IMR-90 (cell line): ENCODE data around the gene TIPARP. TPM values are rescaled to one million over a fixed set of nuclear protein-coding genes. Genes with fewer than 3 reads are reported as not detected.

Experiments used
- ATAC-seq: fragments of 200-7000 bp; cut with Tn5 transposase; 2 replicates; pipeline ENCODE4 v1.9.1; 2020; ENCODE audit warnings: low read depth, mild to moderate bottlenecking, moderate library complexity
- BruUV-seq: library from RNA; stranded (reverse); fragments of 400-500 nt; replicated peaks from 2 replicates; lab custom pipeline; 2021; lab: Mats Ljungman, UMichigan
- CTCF ChIA-PET: fragments of 300-600 bp; formaldehyde crosslinking; extraction: SDS; loops from one replicate; lab custom pipeline; 2021; ENCODE audit warnings: antibody characterized with exemption; lab: Yijun Ruan, JAX
- POLR2A ChIA-PET: fragments of 300-600 bp; sonication (Branson Sonifier 250); formaldehyde crosslinking; loops from one replicate; lab custom pipeline; 2022; ENCODE audit warnings: antibody characterized with exemption; ENCODE audit not compliant: unreplicated experiment; lab: Charles Lee
- DNase-seq: peaks from one replicate; pipeline ENCODE4 v3.0.0; 2013
- H2AFZ ChIP-seq: replicated peaks from 2 replicates; pipeline ENCODE3; 2013; ENCODE audit warnings: low read length, mild to moderate bottlenecking; ENCODE audit not compliant: poor library complexity
- H2AK5ac ChIP-seq: 2 replicates; pipeline ENCODE4 v1.6.1; 2013; ENCODE audit warnings: low read depth, low read length, inconsistent platforms
- H2AK9ac ChIP-seq: replicated peaks from 2 replicates; pipeline ENCODE3; 2013; ENCODE audit warnings: mild to moderate bottlenecking, low read depth, low read length, moderate library complexity; ENCODE audit not compliant: poor library complexity
- H2BK120ac ChIP-seq: 2 replicates; pipeline ENCODE4 v1.6.1; 2013; ENCODE audit warnings: low read depth, low read length, inconsistent platforms
- H2BK15ac ChIP-seq: 3 replicates; pipeline ENCODE4 v1.6.1; 2013; ENCODE audit warnings: low read depth, low read length, inconsistent platforms
- H2BK20ac ChIP-seq: 2 replicates; pipeline ENCODE4 v1.6.1; 2013; ENCODE audit warnings: low read depth, mild to moderate bottlenecking, inconsistent platforms, low read length, moderate library complexity
- H2BK5ac ChIP-seq: 2 replicates; pipeline ENCODE4 v1.6.1; 2013; ENCODE audit warnings: mild to moderate bottlenecking, low read depth, low read length, inconsistent platforms; ENCODE audit not compliant: poor library complexity, severe bottlenecking
- H3K14ac ChIP-seq: replicated peaks from 2 replicates; pipeline ENCODE4 v1.6.1; 2013; ENCODE audit warnings: low read depth, low read length, inconsistent platforms
- H3K18ac ChIP-seq: 2 replicates; pipeline ENCODE4 v1.6.1; 2013; ENCODE audit warnings: low read depth, low read length, control low read depth
- H3K23ac ChIP-seq: 2 replicates; pipeline ENCODE4 v1.6.1; 2013; ENCODE audit warnings: low read depth, low read length, inconsistent platforms
- H3K27ac ChIP-seq: 2 replicates; pipeline ENCODE4 v1.5.1; 2013; ENCODE audit warnings: mild to moderate bottlenecking, control low read depth, low read length; ENCODE audit not compliant: insufficient read depth
- H3K27me3 ChIP-seq: 2 replicates; pipeline ENCODE4 v1.6.1; 2013; ENCODE audit warnings: low read length; ENCODE audit not compliant: control insufficient read depth, insufficient read depth
- H3K36me3 ChIP-seq: 2 replicates; pipeline ENCODE4 v1.6.1; 2013; ENCODE audit warnings: low read length, mixed read lengths; ENCODE audit not compliant: control insufficient read depth, insufficient read depth
- H3K4ac ChIP-seq: 2 replicates; pipeline ENCODE4 v1.6.1; 2013; ENCODE audit warnings: low read depth, low read length, inconsistent platforms
- H3K4me1 ChIP-seq: 2 replicates; pipeline ENCODE4 v1.6.1; 2013; ENCODE audit warnings: low read length, mixed read lengths; ENCODE audit not compliant: control insufficient read depth, insufficient read depth
- H3K4me2 ChIP-seq: 2 replicates; pipeline ENCODE4 v1.6.1; 2013; ENCODE audit warnings: low read depth, mild to moderate bottlenecking, control low read depth, low read length, moderate library complexity
- H3K4me3 ChIP-seq: 2 replicates; pipeline ENCODE4 v1.5.1; 2013; ENCODE audit warnings: low read depth, mild to moderate bottlenecking, control low read depth, low read length, moderate library complexity; ENCODE audit not compliant: insufficient read depth
- H3K56ac ChIP-seq: 2 replicates; pipeline ENCODE4 v1.6.1; 2013; ENCODE audit warnings: low read length, inconsistent platforms; ENCODE audit not compliant: insufficient read depth; ENCODE audit errors: extremely low read depth
- H3K79me1 ChIP-seq, 2 experiments: 2 replicates each; pipeline ENCODE4 v1.6.1; 2013; ENCODE audit warnings: low read length in 2 of 2, inconsistent platforms in 1 of 2, low read depth in 1 of 2
- H3K9ac ChIP-seq: 2 replicates; pipeline ENCODE4 v1.6.1; 2013; ENCODE audit warnings: low read depth, low read length, control low read depth
- H3K9me1 ChIP-seq: 2 replicates; pipeline ENCODE4 v1.6.1; 2013; ENCODE audit warnings: low read length, inconsistent platforms; ENCODE audit not compliant: insufficient read depth
- H3K9me3 ChIP-seq: 2 replicates; pipeline ENCODE4 v1.6.1; 2013; ENCODE audit warnings: low read length; ENCODE audit not compliant: control insufficient read depth, insufficient read depth
- H4K20me1 ChIP-seq: 2 replicates; pipeline ENCODE4 v1.6.1; 2013; ENCODE audit warnings: low read length, inconsistent platforms; ENCODE audit not compliant: insufficient read depth
- H4K5ac ChIP-seq: 2 replicates; pipeline ENCODE4 v1.6.1; 2013; ENCODE audit warnings: mild to moderate bottlenecking, low read depth, low read length, control low read depth
- H4K8ac ChIP-seq, 2 experiments: 2 replicates each; pipeline ENCODE4 v1.6.1; 2013; ENCODE audit warnings: low read depth in 2 of 2, low read length in 2 of 2, control low read depth in 1 of 2, inconsistent platforms in 1 of 2
- H4K91ac ChIP-seq: 2 replicates; pipeline ENCODE4 v1.6.1; 2013; ENCODE audit warnings: low read depth, low read length, inconsistent platforms; ENCODE audit not compliant: insufficient read depth
- BHLHE40 ChIP-seq: fragments of 150-350 bp; IDR thresholded peaks from 2 replicates; pipeline ENCODE4 v1.6.1; 2016; ENCODE audit warnings: mild to moderate bottlenecking, low read depth, low read length
- CHD1 ChIP-seq: IDR thresholded peaks from 2 replicates; pipeline ENCODE4 v1.6.1; 2012; ENCODE audit warnings: low read depth, low read length, improper control_type of control experiment
- FOS ChIP-seq: fragments of 150-350 bp; IDR thresholded peaks from 2 replicates; pipeline ENCODE4 v1.6.1; 2016; ENCODE audit warnings: low read depth, low read length
- MAFK ChIP-seq: IDR thresholded peaks from 2 replicates; pipeline ENCODE4 v1.6.1; 2012; ENCODE audit warnings: low read depth, low read length, improper control_type of control experiment
- MAZ ChIP-seq: IDR thresholded peaks from 2 replicates; pipeline ENCODE4 v1.6.1; 2012; ENCODE audit warnings: low read depth, mild to moderate bottlenecking, low read length, improper control_type of control experiment, moderate library complexity, borderline replicate concordance
- MXI1 ChIP-seq: IDR thresholded peaks from 2 replicates; pipeline ENCODE4 v1.6.1; 2012; ENCODE audit warnings: low read depth, mild to moderate bottlenecking, low read length, moderate library complexity, borderline replicate concordance
- NFE2L2 ChIP-seq: fragments of 150-350 bp; IDR thresholded peaks from 2 replicates; pipeline ENCODE4 v1.6.1; 2016; ENCODE audit warnings: low read depth, mild to moderate bottlenecking, low read length
- POLR2A ChIP-seq: IDR thresholded peaks from 2 replicates; pipeline ENCODE4 v1.6.1; 2012; ENCODE audit warnings: mild to moderate bottlenecking, low read depth, low read length
- RAD21 ChIP-seq: IDR thresholded peaks from 2 replicates; pipeline ENCODE4 v1.6.1; 2012; ENCODE audit warnings: low read length, improper control_type of control experiment
- RCOR1 ChIP-seq: IDR thresholded peaks from 2 replicates; pipeline ENCODE4 v1.6.1; 2012; ENCODE audit warnings: mild to moderate bottlenecking, low read length, improper control_type of control experiment; ENCODE audit not compliant: insufficient replicate concordance
- RFX5 ChIP-seq: IDR thresholded peaks from 2 replicates; pipeline ENCODE4 v1.8.0; 2012; ENCODE audit warnings: low read depth, mild to moderate bottlenecking, low read length, moderate library complexity
- SMC3 ChIP-seq: fragments of 150-350 bp; IDR thresholded peaks from 2 replicates; pipeline ENCODE4 v1.6.1; 2016; ENCODE audit warnings: low read depth, mild to moderate bottlenecking, antibody characterized with exemption, low read length, moderate library complexity
- WGBS, 2 experiments: methylation state at CpG; one replicate each; pipeline versions ENCODE4 v1.1.5 to v1.1.7; 2013; ENCODE audit warnings: missing lambda C conversion rate in 2 of 2; ENCODE audit not compliant: insufficient read length in 1 of 2; ENCODE audit errors: extremely low coverage in 2 of 2; 5-methylcytosine and 5-hydroxymethylcytosine counted together
- dilution Hi-C: fragments of 300-500 bp; cut with HindIII; formaldehyde crosslinking; loops from one replicate; pipeline ENCODE4 v1.14.3; 2018; ENCODE audit warnings: low sequenced_read_pairs; ENCODE audit not compliant: unreplicated experiment
- in situ Hi-C: fragments of 300-500 bp; cut with MboI; formaldehyde crosslinking; loops from 3 replicates; pipeline ENCODE4 v1.14.3; 2019; ENCODE audit warnings: low sequenced_read_pairs, inconsistent platforms, mixed read lengths
- intact Hi-C: fragments of 100-400 bp; cut with micrococcal nuclease; formaldehyde crosslinking; loops from 2 replicates; pipeline ENCODE4 v1.10.0; 2022
- polyA plus RNA-seq, 3 experiments: library from polyadenylated mRNA; depleted of rRNA; stranded (reverse); fragments of >200 nt; gene quantifications; 2 replicates each; pipeline ENCODE4 v1.2.3, GENCODE V29; 2012; ENCODE audit warnings: low replicate concordance in 1 of 3
- total RNA-seq: library from RNA; depleted of rRNA; stranded (reverse); fragments of >200 nt; gene quantifications from 2 replicates; pipeline ENCODE4 v1.2.3, GENCODE V29; 2012
- TF ChIP-seq, protein P1 (sequence below): fragments of 150-350 bp; IDR thresholded peaks from 2 replicates; pipeline ENCODE4 v1.6.1; 2016; ENCODE audit warnings: low read depth, mild to moderate bottlenecking, low read length, moderate library complexity, borderline replicate concordance
- TF ChIP-seq, protein P2 (sequence below): fragments of 150-350 bp; IDR thresholded peaks from 2 replicates; pipeline ENCODE4 v1.6.1; 2017; ENCODE audit warnings: mild to moderate bottlenecking, antibody characterized with exemption, low read length, low read depth
- TF ChIP-seq, protein P3 (sequence below): conservative IDR thresholded peaks from 2 replicates; pipeline ENCODE4 v1.5.1; 2012; ENCODE audit warnings: mild to moderate bottlenecking, low read depth, low read length, improper control_type of control experiment

TIPARP gene
- total and polyA plus RNA-seq, 2 of the 4 experiments (the other 2 are of a cell fraction), result 12.6 to 70.8 TPM

DNA sequence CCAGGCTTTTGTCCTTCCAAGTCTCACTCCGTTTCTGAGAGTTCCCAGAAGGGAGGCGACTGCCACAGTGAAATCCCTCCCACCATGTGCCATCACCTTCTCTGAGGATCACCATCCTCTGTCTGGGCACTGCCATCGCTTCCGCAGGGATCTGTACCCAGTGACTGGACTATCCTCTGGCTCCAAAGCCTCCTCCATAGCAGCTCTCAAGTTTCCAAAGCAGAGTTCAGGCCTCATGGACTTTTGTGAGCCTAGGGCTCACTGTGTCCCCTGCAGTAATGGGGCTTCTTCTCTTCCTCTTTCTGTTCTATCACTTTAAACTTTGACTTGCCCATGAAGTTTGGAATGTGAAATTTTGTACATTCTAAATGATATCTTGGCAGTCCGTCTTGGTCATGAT lies 63.9 kb downstream of the TIPARP start:
- in situ Hi-C loops (no loop called here), intact Hi-C loops (no loop called here)
- no TSS peak for BruUV-seq

More for the DNA sequence above, 63.9 kb downstream of the TIPARP start:
- ChIA-PET CTCF (no interaction called here), POLR2A (no interaction called here)
- Histone ChIP-seq H2BK20ac (no peak overlapping the region), H4K8ac (no peak overlapping the region), H2BK15ac (no peak overlapping the region), H3K18ac (no peak overlapping the region), H3K23ac (no peak overlapping the region), H2AFZ (no peak overlapping the region), H3K4ac (no peak overlapping the region), H3K4me1 (no peaks in the 10 kb centered on the region), H3K4me3 (no peak overlapping the region), H3K9ac (no peak overlapping the region), H3K79me1 (no peaks in the 10 kb centered on the region), H4K5ac (no peak overlapping the region), H3K9me1 (no peaks in the 10 kb centered on the region), H2AK9ac (no peak overlapping the region), H3K9me3 (no peaks in the 10 kb centered on the region), H4K91ac (no peak overlapping the region), H2AK5ac (no peak overlapping the region), H3K27ac (no peak overlapping the region), H3K56ac (no peak overlapping the region), H3K36me3 (no peaks in the 10 kb centered on the region), H3K27me3 (no peaks in the 10 kb centered on the region), H4K20me1 (no peaks in the 10 kb centered on the region), H2BK5ac (no peak overlapping the region), H3K14ac (no peak overlapping the region), H3K4me2 (no peak overlapping the region), H2BK120ac (no peak overlapping the region)
- no peak for ATAC-seq
- no peak for DNase-seq
- TF ChIP-seq MAZ, result no peak
- no peak for TF ChIP-seq MXI1
- no peak for TF ChIP-seq RAD21
- TF ChIP-seq, protein P1, sequence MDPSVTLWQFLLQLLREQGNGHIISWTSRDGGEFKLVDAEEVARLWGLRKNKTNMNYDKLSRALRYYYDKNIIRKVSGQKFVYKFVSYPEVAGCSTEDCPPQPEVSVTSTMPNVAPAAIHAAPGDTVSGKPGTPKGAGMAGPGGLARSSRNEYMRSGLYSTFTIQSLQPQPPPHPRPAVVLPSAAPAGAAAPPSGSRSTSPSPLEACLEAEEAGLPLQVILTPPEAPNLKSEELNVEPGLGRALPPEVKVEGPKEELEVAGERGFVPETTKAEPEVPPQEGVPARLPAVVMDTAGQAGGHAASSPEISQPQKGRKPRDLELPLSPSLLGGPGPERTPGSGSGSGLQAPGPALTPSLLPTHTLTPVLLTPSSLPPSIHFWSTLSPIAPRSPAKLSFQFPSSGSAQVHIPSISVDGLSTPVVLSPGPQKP, result no peak
- no peak for TF ChIP-seq CHD1
- TF ChIP-seq FOS, result no peak
- no peak for TF ChIP-seq RCOR1
- TF ChIP-seq MAFK, result no peak
- TF ChIP-seq NFE2L2, result no peak
- TF ChIP-seq, protein P2, sequence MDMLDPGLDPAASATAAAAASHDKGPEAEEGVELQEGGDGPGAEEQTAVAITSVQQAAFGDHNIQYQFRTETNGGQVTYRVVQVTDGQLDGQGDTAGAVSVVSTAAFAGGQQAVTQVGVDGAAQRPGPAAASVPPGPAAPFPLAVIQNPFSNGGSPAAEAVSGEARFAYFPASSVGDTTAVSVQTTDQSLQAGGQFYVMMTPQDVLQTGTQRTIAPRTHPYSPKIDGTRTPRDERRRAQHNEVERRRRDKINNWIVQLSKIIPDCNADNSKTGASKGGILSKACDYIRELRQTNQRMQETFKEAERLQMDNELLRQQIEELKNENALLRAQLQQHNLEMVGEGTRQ, result no peak
- TF ChIP-seq POLR2A, result no peak
- no peak for TF ChIP-seq SMC3
- no peak for TF ChIP-seq RFX5
- TF ChIP-seq BHLHE40, result no peak
- TF ChIP-seq, protein P3, sequence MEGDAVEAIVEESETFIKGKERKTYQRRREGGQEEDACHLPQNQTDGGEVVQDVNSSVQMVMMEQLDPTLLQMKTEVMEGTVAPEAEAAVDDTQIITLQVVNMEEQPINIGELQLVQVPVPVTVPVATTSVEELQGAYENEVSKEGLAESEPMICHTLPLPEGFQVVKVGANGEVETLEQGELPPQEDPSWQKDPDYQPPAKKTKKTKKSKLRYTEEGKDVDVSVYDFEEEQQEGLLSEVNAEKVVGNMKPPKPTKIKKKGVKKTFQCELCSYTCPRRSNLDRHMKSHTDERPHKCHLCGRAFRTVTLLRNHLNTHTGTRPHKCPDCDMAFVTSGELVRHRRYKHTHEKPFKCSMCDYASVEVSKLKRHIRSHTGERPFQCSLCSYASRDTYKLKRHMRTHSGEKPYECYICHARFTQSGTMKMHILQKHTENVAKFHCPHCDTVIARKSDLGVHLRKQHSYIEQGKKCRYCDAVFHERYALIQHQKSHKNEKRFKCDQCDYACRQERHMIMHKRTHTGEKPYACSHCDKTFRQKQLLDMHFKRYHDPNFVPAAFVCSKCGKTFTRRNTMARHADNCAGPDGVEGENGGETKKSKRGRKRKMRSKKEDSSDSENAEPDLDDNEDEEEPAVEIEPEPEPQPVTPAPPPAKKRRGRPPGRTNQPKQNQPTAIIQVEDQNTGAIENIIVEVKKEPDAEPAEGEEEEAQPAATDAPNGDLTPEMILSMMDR, result no peak
- dilution Hi-C loops, result no loop called here
- 95% methylated on average over 4 of the region's 5 CpGs; no CpG with 5 or more reads in 1 of the 2 experiments for WGBS, 2 experiments
